Neural cell (in vitro differentiated cells): ENCODE data around the gene TMLHE.

ENCODE experiments used
- EP300 ChIP-seq: fragments of 450-650 bp; conservative IDR thresholded peaks from 2 replicates; pipeline ENCODE4 v1.6.1; 2014; ENCODE audit warnings: antibody characterized with exemption, mild to moderate bottlenecking, moderate library complexity; ENCODE audit not compliant: poor library complexity, severe bottlenecking
- EZH2 ChIP-seq: fragments of 200-600, 300-800 bp; shearing (Covaris generic), sonication (generic); IDR thresholded peaks from 2 replicates; pipeline ENCODE4 v1.6.1; 2014; ENCODE audit warnings: antibody characterized with exemption, low read length, borderline replicate concordance, mild to moderate bottlenecking; ENCODE audit not compliant: insufficient read depth, poor library complexity, severe bottlenecking
- MXI1 ChIP-seq: fragments of 450-650 bp; conservative IDR thresholded peaks from 2 replicates; pipeline ENCODE4 v1.6.1; 2014; ENCODE audit warnings: antibody characterized with exemption, mild to moderate bottlenecking; ENCODE audit not compliant: poor library complexity, severe bottlenecking
- POLR2AphosphoS5 ChIP-seq: IDR thresholded peaks from 2 replicates; pipeline ENCODE4 v1.6.1; 2012
- SMC3 ChIP-seq: fragments of 450-650 bp; conservative IDR thresholded peaks from 2 replicates; pipeline ENCODE4 v1.6.1; 2014; ENCODE audit warnings: antibody characterized with exemption, mild to moderate bottlenecking, moderate library complexity; ENCODE audit not compliant: poor library complexity
- TAF1 ChIP-seq: IDR thresholded peaks from 2 replicates; pipeline ENCODE4 v1.6.1; 2012; ENCODE audit warnings: low read depth
- TF ChIP-seq, protein P1 (sequence below): fragments of 450-650 bp; IDR thresholded peaks from 2 replicates; pipeline ENCODE4 v1.5.1; 2014; ENCODE audit warnings: antibody characterized with exemption, mild to moderate bottlenecking, moderate library complexity; ENCODE audit not compliant: poor library complexity, severe bottlenecking
- TF ChIP-seq, protein P2 (sequence below): IDR thresholded peaks from 2 replicates; pipeline ENCODE4 v1.6.1; 2012; ENCODE audit warnings: borderline replicate concordance

DNA sequence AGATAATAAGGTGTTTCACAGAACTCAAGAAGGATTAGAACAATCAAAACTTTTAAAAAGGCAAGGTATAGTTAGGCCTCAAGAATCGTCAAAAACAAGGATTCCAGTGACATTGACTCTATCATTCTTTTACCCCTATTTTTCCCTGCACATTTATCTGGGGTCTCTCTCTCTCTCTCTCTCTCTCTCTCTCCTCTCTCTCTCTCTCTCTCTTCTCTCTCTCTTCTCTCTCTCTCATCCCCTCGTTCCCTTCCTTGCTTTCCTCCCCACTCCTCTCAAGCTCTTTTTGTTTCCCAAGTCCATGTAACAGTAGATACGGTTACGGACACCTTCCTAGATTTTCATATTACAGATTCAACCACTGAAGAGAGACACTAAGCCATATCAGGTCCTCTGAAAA, 3.2 kb upstream of the TMLHE start:
- no peak for TF ChIP-seq EZH2
- TF ChIP-seq, protein P1, sequence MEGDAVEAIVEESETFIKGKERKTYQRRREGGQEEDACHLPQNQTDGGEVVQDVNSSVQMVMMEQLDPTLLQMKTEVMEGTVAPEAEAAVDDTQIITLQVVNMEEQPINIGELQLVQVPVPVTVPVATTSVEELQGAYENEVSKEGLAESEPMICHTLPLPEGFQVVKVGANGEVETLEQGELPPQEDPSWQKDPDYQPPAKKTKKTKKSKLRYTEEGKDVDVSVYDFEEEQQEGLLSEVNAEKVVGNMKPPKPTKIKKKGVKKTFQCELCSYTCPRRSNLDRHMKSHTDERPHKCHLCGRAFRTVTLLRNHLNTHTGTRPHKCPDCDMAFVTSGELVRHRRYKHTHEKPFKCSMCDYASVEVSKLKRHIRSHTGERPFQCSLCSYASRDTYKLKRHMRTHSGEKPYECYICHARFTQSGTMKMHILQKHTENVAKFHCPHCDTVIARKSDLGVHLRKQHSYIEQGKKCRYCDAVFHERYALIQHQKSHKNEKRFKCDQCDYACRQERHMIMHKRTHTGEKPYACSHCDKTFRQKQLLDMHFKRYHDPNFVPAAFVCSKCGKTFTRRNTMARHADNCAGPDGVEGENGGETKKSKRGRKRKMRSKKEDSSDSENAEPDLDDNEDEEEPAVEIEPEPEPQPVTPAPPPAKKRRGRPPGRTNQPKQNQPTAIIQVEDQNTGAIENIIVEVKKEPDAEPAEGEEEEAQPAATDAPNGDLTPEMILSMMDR, result no peak
- TF ChIP-seq, protein P2, sequence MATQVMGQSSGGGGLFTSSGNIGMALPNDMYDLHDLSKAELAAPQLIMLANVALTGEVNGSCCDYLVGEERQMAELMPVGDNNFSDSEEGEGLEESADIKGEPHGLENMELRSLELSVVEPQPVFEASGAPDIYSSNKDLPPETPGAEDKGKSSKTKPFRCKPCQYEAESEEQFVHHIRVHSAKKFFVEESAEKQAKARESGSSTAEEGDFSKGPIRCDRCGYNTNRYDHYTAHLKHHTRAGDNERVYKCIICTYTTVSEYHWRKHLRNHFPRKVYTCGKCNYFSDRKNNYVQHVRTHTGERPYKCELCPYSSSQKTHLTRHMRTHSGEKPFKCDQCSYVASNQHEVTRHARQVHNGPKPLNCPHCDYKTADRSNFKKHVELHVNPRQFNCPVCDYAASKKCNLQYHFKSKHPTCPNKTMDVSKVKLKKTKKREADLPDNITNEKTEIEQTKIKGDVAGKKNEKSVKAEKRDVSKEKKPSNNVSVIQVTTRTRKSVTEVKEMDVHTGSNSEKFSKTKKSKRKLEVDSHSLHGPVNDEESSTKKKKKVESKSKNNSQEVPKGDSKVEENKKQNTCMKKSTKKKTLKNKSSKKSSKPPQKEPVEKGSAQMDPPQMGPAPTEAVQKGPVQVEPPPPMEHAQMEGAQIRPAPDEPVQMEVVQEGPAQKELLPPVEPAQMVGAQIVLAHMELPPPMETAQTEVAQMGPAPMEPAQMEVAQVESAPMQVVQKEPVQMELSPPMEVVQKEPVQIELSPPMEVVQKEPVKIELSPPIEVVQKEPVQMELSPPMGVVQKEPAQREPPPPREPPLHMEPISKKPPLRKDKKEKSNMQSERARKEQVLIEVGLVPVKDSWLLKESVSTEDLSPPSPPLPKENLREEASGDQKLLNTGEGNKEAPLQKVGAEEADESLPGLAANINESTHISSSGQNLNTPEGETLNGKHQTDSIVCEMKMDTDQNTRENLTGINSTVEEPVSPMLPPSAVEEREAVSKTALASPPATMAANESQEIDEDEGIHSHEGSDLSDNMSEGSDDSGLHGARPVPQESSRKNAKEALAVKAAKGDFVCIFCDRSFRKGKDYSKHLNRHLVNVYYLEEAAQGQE, result no peak
- TF ChIP-seq POLR2AphosphoS5, result no peak
- no peak for TF ChIP-seq EP300
- TF ChIP-seq TAF1, result no peak
- no peak for TF ChIP-seq SMC3
- TF ChIP-seq MXI1, result no peak
